GM23338 (cell line): Measurements from ENCODE around the gene ZPLD1. TPM values are rescaled to one million over a fixed set of nuclear protein-coding genes. Genes with fewer than 3 reads are reported as not detected.

Experiments used
- ATAC-seq: fragments of 200-7000 bp; cut with Tn5 transposase; 3 replicates; pipeline ENCODE4 v1.9.1; 2020
- DNase-seq: peaks from one replicate; pipeline ENCODE4 v3.0.0-alpha.2; 2015; ENCODE audit warnings: low spot score
- H2AFZ ChIP-seq: fragments of 200-600 bp; sonication (generic); 2 replicates; pipeline ENCODE4 v1.8.0; 2016; ENCODE audit warnings: antibody characterized with exemption, mild to moderate bottlenecking, moderate library complexity
- H3F3A ChIP-seq: fragments of 200-600 bp; sonication (generic); replicated peaks from 2 replicates; pipeline ENCODE4 v1.8.0; 2017; ENCODE audit warnings: antibody characterized with exemption, mixed run types, low read depth
- H3K27ac ChIP-seq: fragments of 200-600 bp; sonication (generic); 2 replicates; pipeline ENCODE4 v1.6.1; 2016; ENCODE audit warnings: low read depth
- H3K27me3 ChIP-seq: fragments of 200-600 bp; sonication (generic); 2 replicates; pipeline ENCODE4 v1.8.0; 2016; ENCODE audit warnings: mild to moderate bottlenecking, mixed run types, moderate library complexity; ENCODE audit not compliant: insufficient read depth
- H3K36me3 ChIP-seq: fragments of 200-600 bp; sonication (generic); 2 replicates; pipeline ENCODE4 v1.8.0; 2016; ENCODE audit warnings: mild to moderate bottlenecking; ENCODE audit not compliant: insufficient read depth
- H3K4me1 ChIP-seq: fragments of 200-600 bp; sonication (generic); 2 replicates; pipeline ENCODE4 v1.8.0; 2016; ENCODE audit warnings: mild to moderate bottlenecking, moderate library complexity; ENCODE audit not compliant: insufficient read depth
- H3K4me2 ChIP-seq: fragments of 200-600 bp; sonication (generic); 2 replicates; pipeline ENCODE4 v1.7.1; 2017; ENCODE audit warnings: mixed run types
- H3K4me3 ChIP-seq: fragments of 200-600 bp; sonication (generic); 2 replicates; pipeline ENCODE4 v1.6.1; 2016; ENCODE audit warnings: mixed run types
- H3K79me2 ChIP-seq: fragments of 200-600 bp; sonication (generic); replicated peaks from 2 replicates; pipeline ENCODE4 v1.8.0; 2017; ENCODE audit warnings: mild to moderate bottlenecking; ENCODE audit not compliant: insufficient read depth
- H3K9me2 ChIP-seq: fragments of 200-600 bp; sonication (generic); 2 replicates; pipeline ENCODE4 v1.8.0; 2017; ENCODE audit not compliant: insufficient read depth
- H4K20me1 ChIP-seq: fragments of 200-600 bp; sonication (generic); replicated peaks from 2 replicates; pipeline ENCODE4 v1.8.0; 2017; ENCODE audit warnings: mild to moderate bottlenecking; ENCODE audit not compliant: insufficient read depth
- H3K27ac Mint-ChIP-seq: 2 replicates; pipeline ENCODE4 v1.8.0; 2020; ENCODE audit warnings: inconsistent platforms, mild to moderate bottlenecking, moderate library complexity, mixed read lengths
- H3K27me3 Mint-ChIP-seq: 3 replicates; pipeline ENCODE4 v1.8.0; 2022; ENCODE audit warnings: low read depth, mild to moderate bottlenecking, moderate library complexity, mixed read lengths, inconsistent platforms; ENCODE audit not compliant: insufficient read depth, poor library complexity
- H3K36me3 Mint-ChIP-seq: 3 replicates; pipeline ENCODE4 v1.8.0; 2021; ENCODE audit warnings: low read depth, mild to moderate bottlenecking, inconsistent platforms, moderate library complexity, mixed read lengths
- H3K4me1 Mint-ChIP-seq: 3 replicates; pipeline ENCODE4 v1.8.0; 2020; ENCODE audit warnings: mild to moderate bottlenecking, inconsistent platforms, mixed read lengths
- H3K4me3 Mint-ChIP-seq: 3 replicates; pipeline ENCODE4 v1.8.0; 2021; ENCODE audit warnings: moderate library complexity, mild to moderate bottlenecking, inconsistent platforms, mixed read lengths
- H3K9me3 Mint-ChIP-seq: 3 replicates; pipeline ENCODE4 v1.8.0; 2020; ENCODE audit warnings: moderate library complexity, mild to moderate bottlenecking, inconsistent platforms, mixed read lengths
- CREB1 ChIP-seq: fragments of 250-450 bp; sonication (Bioruptor Pico); IDR thresholded peaks from 2 replicates; pipeline ENCODE4 v1.5.0; 2020; ENCODE audit warnings: low read depth, mild to moderate bottlenecking, moderate library complexity
- EZH2phosphoT487 ChIP-seq: fragments of 200-600 bp; sonication (generic); IDR thresholded peaks from one replicate; pipeline ENCODE4 v1.8.1; 2018; ENCODE audit warnings: antibody characterized with exemption; ENCODE audit not compliant: unreplicated experiment
- NANOG ChIP-seq: IDR thresholded peaks from 2 replicates; pipeline ENCODE4 v1.6.1; 2016; ENCODE audit warnings: antibody characterized with exemption, borderline replicate concordance
- REST ChIP-seq: IDR thresholded peaks from one replicate; pipeline ENCODE4 v1.6.1; 2018; ENCODE audit warnings: antibody characterized with exemption; ENCODE audit not compliant: unreplicated experiment
- STAT1 ChIP-seq: IDR thresholded peaks from one replicate; pipeline ENCODE4 v1.6.1; 2016; ENCODE audit warnings: antibody characterized with exemption; ENCODE audit not compliant: unreplicated experiment
- ZNF114 ChIP-seq: fragments of 250-450 bp; sonication (Bioruptor Pico); IDR thresholded peaks from 2 replicates; pipeline ENCODE4 v1.5.0; 2020; ENCODE audit warnings: mild to moderate bottlenecking, moderate library complexity
- polyA plus RNA-seq: library from polyadenylated mRNA; unstranded; fragments of >200 nt; fragmentation: Nextera tagmentation; extraction: Ambion mirVana; gene quantifications from 2 replicates; pipeline ENCODE4 v1.2.1, GENCODE V29; 2016
- total RNA-seq: library from RNA; depleted of rRNA; stranded (reverse); fragments of >200 nt; shearing (Covaris generic); gene quantifications from 2 replicates; pipeline ENCODE4 v1.2.3, GENCODE V29; 2014
- TF ChIP-seq, protein P1 (sequence below): IDR thresholded peaks from 2 replicates; pipeline ENCODE4 v1.6.1; 2016; ENCODE audit warnings: antibody characterized with exemption
- TF ChIP-seq, protein P2 (sequence below), 2 experiments: fragments of 200-600 bp in 1 of 2; sonication (generic) in 1 of 2; conservative IDR thresholded peaks; 2 replicates each; pipeline versions ENCODE4 v1.5.1 to v1.6.1; 2016 to 2017; ENCODE audit warnings: antibody characterized with exemption in 2 of 2, low read depth in 2 of 2, mild to moderate bottlenecking in 2 of 2, moderate library complexity in 1 of 2

Gene ZPLD1
- total and polyA plus RNA-seq, 2 experiments from 2014 or later: not detected

GRCh38 chr3:102471001-102471400 lies 36.2 kb downstream of the ZPLD1 start:
- Mint-ChIP-seq H3K4me1 (no peaks in the 10 kb centered on the region), H3K4me3 (no peak overlapping the region), H3K36me3 (no peaks in the 10 kb centered on the region), H3K27ac (no peak overlapping the region), H3K9me3 (no peaks in the 10 kb centered on the region), H3K27me3 (peaks cover 2% of the 10 kb centered on the region)
- 0 out of 2 replicates have a peak overlapping the region, but pooled peaks have one; percentile 72 for H2AFZ ChIP-seq
- DNase-seq (peak; percentile 82), ATAC-seq (peak; percentile 99)
- H3K27me3 ChIP-seq: no peaks in the 10 kb centered on the region
- TF ChIP-seq, protein P1, sequence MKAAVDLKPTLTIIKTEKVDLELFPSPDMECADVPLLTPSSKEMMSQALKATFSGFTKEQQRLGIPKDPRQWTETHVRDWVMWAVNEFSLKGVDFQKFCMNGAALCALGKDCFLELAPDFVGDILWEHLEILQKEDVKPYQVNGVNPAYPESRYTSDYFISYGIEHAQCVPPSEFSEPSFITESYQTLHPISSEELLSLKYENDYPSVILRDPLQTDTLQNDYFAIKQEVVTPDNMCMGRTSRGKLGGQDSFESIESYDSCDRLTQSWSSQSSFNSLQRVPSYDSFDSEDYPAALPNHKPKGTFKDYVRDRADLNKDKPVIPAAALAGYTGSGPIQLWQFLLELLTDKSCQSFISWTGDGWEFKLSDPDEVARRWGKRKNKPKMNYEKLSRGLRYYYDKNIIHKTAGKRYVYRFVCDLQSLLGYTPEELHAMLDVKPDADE: no peak
- TF ChIP-seq, protein P2, sequence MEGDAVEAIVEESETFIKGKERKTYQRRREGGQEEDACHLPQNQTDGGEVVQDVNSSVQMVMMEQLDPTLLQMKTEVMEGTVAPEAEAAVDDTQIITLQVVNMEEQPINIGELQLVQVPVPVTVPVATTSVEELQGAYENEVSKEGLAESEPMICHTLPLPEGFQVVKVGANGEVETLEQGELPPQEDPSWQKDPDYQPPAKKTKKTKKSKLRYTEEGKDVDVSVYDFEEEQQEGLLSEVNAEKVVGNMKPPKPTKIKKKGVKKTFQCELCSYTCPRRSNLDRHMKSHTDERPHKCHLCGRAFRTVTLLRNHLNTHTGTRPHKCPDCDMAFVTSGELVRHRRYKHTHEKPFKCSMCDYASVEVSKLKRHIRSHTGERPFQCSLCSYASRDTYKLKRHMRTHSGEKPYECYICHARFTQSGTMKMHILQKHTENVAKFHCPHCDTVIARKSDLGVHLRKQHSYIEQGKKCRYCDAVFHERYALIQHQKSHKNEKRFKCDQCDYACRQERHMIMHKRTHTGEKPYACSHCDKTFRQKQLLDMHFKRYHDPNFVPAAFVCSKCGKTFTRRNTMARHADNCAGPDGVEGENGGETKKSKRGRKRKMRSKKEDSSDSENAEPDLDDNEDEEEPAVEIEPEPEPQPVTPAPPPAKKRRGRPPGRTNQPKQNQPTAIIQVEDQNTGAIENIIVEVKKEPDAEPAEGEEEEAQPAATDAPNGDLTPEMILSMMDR (conservative IDR thresholded peaks at IDR 0.05; ENCODE audit: low read depth in 2 of 2): peak; percentile 59 to 85
- no peak for TF ChIP-seq CREB1 (CRISPR knock-in tag)
- H3K4me2 ChIP-seq: no peak overlapping the region
- no peaks in the 10 kb centered on the region for H4K20me1 ChIP-seq
- H3F3A ChIP-seq: no peaks in the 10 kb centered on the region
- H3K27ac ChIP-seq: no peak overlapping the region
- no peaks in the 10 kb centered on the region for H3K9me2 ChIP-seq
- H3K79me2 ChIP-seq: no peaks in the 10 kb centered on the region
- no peaks in the 10 kb centered on the region for H3K36me3 ChIP-seq
- no peak overlapping the region for H3K4me3 ChIP-seq
- no peaks in the 10 kb centered on the region for H3K4me1 ChIP-seq

DNA sequence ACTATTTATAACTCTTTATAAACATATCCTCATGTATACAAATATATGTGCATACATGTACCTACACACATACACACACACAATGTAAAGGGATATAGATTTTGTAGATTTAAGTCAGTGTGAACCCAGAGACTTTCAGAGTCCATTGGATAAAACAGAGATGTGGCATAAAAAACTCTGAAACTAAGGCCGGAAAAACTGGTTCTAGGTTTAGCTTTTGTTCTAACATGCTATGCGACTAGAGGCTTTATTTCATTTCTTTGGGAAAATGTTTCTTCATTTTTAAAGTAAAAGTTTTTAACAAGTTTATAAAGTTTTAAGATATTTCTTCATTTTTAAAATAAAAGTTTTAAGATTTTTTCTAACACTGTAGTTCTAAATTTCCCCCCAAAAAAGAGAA lies 36.7 kb downstream of the ZPLD1 start:
- TF ChIP-seq STAT1 (no peak), REST (no peak), CREB1 (CRISPR knock-in tag) (no peak), ZNF114 (CRISPR knock-in tag) (no peak), EZH2phosphoT487 (no peak), NANOG (no peak)
- TF ChIP-seq, protein P1: no peak
- TF ChIP-seq, protein P2 (conservative IDR thresholded peaks at IDR 0.05; ENCODE audit: low read depth in 2 of 2): no peak
- no peaks in the 10 kb centered on the region for H3K36me3 Mint-ChIP-seq
- no peaks in the 10 kb centered on the region for H3K9me2 ChIP-seq
- no peaks in the 10 kb centered on the region for H4K20me1 ChIP-seq
- H3K79me2 ChIP-seq: no peaks in the 10 kb centered on the region
- H3K27me3 ChIP-seq: no peaks in the 10 kb centered on the region
- no peak overlapping the region for H3K4me3 Mint-ChIP-seq
- ATAC-seq (no peak), DNase-seq (no peak)
- no peak overlapping the region for H2AFZ ChIP-seq
- H3K27me3 Mint-ChIP-seq: peaks cover 2% of the 10 kb centered on the region
- H3K4me1 Mint-ChIP-seq: peaks cover 4% of the 10 kb centered on the region
- no peaks in the 10 kb centered on the region for H3K9me3 Mint-ChIP-seq
- no peak overlapping the region for H3K4me2 ChIP-seq
- no peak overlapping the region for H3K27ac ChIP-seq
- no peaks in the 10 kb centered on the region for H3K36me3 ChIP-seq
- no peaks in the 10 kb centered on the region for H3F3A ChIP-seq
- no peak overlapping the region for H3K4me3 ChIP-seq
- peaks cover 1% of the 10 kb centered on the region; the same call in 1 of the 2 replicates for H3K4me1 ChIP-seq
- H3K27ac Mint-ChIP-seq: no peak overlapping the region
